BE2C (cell line): ENCODE results near the gene GRM5.

Source experiments
- DNase-seq: peaks from one replicate; pipeline ENCODE4 v3.0.0-alpha.2; 2020
- H3K27me3 ChIP-seq: fragments of 250-450 bp; sonication (Bioruptor Pico); 2 replicates; pipeline ENCODE4 v1.5.1; 2020; ENCODE audit warnings: mild to moderate bottlenecking
- H3K36me3 ChIP-seq: fragments of 250-450 bp; sonication (Bioruptor Pico); 2 replicates; pipeline ENCODE4 v1.5.1; 2020; ENCODE audit warnings: mild to moderate bottlenecking
- H3K4me1 ChIP-seq: fragments of 250-450 bp; sonication (Bioruptor Pico); 2 replicates; pipeline ENCODE4 v1.5.1; 2020
- H3K4me3 ChIP-seq: 2 replicates; pipeline ENCODE4 v1.5.1; 2011; ENCODE audit warnings: low read depth, low read length
- H3K9me3 ChIP-seq: fragments of 250-450 bp; sonication (Bioruptor Pico); 2 replicates; pipeline ENCODE4 v1.5.1; 2020
- TF ChIP-seq, protein P1 (sequence below): IDR thresholded peaks from 2 replicates; pipeline ENCODE4 v1.5.1; 2012; ENCODE audit warnings: mild to moderate bottlenecking, low read depth, low read length

The GRM5 gene

DNA sequence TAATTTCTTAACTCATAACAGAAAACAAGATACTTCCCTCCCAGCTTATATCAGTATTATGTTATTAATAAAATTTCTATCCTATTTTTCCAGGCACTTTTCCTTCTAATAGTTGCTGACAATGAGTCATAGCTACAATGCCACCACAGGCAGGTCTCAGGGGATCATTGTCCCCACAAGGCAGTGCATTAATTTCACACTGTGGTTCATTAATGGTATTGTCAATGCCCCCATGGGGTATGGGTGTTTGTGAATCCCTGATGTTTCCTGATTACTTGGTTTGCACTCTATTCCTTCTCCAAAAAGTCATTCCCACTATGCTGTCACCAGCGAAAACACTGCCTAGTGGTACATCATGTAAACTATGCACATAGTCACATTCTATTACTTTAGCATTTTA, 382.8 kb downstream of the GRM5 start:
- no peaks in the 10 kb centered on the region for H3K27me3 ChIP-seq
- no peaks in the 10 kb centered on the region; the same call in 1 of the 2 replicates for H3K9me3 ChIP-seq
- H3K4me1 ChIP-seq = no peaks in the 10 kb centered on the region
- no peak overlapping the region for H3K4me3 ChIP-seq
- TF ChIP-seq, protein P1, sequence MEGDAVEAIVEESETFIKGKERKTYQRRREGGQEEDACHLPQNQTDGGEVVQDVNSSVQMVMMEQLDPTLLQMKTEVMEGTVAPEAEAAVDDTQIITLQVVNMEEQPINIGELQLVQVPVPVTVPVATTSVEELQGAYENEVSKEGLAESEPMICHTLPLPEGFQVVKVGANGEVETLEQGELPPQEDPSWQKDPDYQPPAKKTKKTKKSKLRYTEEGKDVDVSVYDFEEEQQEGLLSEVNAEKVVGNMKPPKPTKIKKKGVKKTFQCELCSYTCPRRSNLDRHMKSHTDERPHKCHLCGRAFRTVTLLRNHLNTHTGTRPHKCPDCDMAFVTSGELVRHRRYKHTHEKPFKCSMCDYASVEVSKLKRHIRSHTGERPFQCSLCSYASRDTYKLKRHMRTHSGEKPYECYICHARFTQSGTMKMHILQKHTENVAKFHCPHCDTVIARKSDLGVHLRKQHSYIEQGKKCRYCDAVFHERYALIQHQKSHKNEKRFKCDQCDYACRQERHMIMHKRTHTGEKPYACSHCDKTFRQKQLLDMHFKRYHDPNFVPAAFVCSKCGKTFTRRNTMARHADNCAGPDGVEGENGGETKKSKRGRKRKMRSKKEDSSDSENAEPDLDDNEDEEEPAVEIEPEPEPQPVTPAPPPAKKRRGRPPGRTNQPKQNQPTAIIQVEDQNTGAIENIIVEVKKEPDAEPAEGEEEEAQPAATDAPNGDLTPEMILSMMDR = no peak
- no peaks in the 10 kb centered on the region for H3K36me3 ChIP-seq
- DNase-seq = no peak

DNA sequence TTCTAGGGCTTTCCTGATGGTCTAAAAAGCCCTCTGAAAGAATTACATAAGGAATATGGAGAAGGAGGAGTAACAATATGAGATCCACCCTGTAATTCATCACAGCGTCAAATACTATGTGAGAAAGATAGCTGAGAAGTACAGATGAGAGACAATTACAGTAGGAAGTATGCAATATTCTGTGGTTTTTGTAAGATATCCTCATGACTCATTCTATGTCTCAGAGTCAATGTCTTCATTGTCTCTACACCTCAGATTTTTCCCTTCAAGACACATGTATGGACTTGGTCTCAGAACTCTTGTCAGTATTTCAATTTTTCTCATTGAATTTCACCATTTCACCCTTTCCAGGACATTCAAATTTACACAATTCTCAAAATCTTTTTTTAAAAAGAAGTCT, 385.0 kb downstream of the GRM5 start:
- Histone ChIP-seq H3K4me1 (no peaks in the 10 kb centered on the region), H3K27me3 (no peaks in the 10 kb centered on the region), H3K4me3 (no peak overlapping the region), H3K9me3 (no peaks in the 10 kb centered on the region; the same call in 1 of the 2 replicates), H3K36me3 (no peaks in the 10 kb centered on the region)
- TF ChIP-seq, protein P1 = no peak
- DNase-seq = no peak

DNA sequence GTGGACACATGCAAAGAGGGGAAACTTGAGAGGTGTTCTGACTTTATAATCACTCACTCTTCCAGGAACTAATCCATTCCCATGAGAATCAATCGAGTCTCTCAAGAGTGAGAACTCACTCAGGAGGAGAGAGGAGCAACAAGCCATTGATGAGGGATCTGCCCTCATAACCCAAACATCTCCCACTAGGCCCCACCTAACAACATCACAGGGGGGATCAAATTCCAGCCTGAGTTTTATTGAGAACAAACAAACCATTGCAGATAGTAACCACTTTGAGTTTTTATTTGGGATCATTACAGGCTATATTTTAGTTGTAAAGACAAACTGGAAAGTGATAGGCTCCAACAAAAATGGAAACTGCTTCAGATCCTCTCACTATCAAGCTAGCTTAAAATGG, 399.4 kb downstream of the GRM5 start:
- H3K9me3 ChIP-seq = no peaks in the 10 kb centered on the region
- no peak overlapping the region for H3K4me3 ChIP-seq
- no peaks in the 10 kb centered on the region for H3K4me1 ChIP-seq
- DNase-seq = no peak
- no peaks in the 10 kb centered on the region for H3K27me3 ChIP-seq
- H3K36me3 ChIP-seq = no peaks in the 10 kb centered on the region
- TF ChIP-seq, protein P1 = no peak

DNA sequence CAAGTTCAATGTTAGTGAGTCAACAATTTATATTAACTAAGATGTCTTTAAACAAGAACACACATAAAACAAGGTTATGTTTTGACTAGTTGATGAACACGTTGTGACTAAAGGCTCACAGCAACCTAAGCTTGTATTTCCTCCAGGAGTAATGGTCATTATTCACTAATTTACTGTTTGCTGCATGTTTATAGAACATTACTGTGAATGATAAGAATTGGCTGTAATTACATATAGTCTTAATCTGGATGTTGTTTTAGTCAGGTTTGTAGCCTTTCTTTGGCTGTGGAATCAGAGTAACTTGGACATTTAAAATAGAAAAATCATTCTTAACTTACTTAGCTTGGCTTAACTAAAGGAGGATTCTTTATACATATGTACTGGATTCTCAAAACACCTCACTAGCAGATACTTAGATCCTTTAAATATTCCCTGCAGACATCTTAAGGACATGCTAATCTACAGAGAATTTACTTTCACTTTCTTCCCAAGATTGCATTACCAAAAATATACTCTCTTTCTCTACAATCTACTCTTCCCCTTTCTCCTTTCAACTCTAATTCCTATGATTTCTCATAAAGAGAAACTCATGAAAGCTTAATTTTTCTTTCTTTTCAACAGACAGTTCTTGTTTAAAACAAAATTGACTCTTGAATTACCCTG, 408.6 kb downstream of the GRM5 start:
- Histone ChIP-seq H3K36me3 (no peaks in the 10 kb centered on the region), H3K9me3 (no peaks in the 10 kb centered on the region), H3K4me3 (no peak overlapping the region), H3K27me3 (no peaks in the 10 kb centered on the region), H3K4me1 (no peaks in the 10 kb centered on the region)
- TF ChIP-seq, protein P1 = no peak
- DNase-seq = no peak

DNA sequence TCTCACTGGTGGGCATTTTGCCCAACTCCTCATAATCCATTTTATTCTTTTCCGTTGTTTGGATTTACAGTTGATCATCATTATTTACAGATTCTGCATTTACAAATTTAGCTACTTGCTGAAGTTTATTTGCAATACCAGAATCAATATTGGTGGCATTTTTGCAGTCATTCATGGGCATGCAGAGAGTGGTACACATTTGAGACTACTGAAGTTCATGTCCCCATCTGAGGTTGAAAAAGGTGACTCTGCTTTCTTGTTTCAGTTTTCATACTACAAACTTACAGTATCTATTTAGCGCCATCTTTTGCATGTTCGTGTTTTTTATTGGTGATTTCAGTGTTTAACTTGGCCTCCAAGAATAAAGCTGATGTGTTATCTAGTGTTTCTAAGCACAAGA, 409.5 kb downstream of the GRM5 start:
- no peaks in the 10 kb centered on the region for H3K36me3 ChIP-seq
- H3K4me1 ChIP-seq = no peaks in the 10 kb centered on the region
- H3K9me3 ChIP-seq = no peaks in the 10 kb centered on the region
- H3K27me3 ChIP-seq = no peaks in the 10 kb centered on the region
- H3K4me3 ChIP-seq = no peak overlapping the region
- no peak for DNase-seq
- TF ChIP-seq, protein P1 = no peak

DNA sequence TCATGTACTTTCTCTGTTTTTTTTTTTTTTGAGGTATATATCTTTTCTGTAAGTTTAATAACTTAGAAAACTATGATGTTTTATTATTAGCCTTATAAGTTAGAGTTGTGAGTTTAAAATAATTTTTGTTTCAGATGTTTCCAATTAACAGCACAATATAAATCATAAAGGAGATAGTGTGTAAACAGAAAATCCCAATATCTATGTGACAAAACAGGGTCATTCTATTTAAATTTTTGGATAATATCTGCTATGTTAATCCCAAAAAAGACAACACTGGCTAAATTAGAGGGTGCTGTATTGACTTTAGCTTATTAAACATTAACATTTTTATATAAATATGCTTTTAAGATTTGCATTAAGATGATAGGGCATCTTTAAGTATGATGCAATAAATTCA, 410.1 kb downstream of the GRM5 start:
- H3K27me3 ChIP-seq = no peaks in the 10 kb centered on the region
- H3K9me3 ChIP-seq = no peaks in the 10 kb centered on the region
- TF ChIP-seq, protein P1 = no peak
- H3K4me1 ChIP-seq = no peaks in the 10 kb centered on the region
- H3K4me3 ChIP-seq = no peak overlapping the region
- H3K36me3 ChIP-seq = no peaks in the 10 kb centered on the region
- DNase-seq = no peak
